HepG2 (cell line): ENCODE results near the gene CSRP3. TPM values are rescaled to one million over a fixed set of nuclear protein-coding genes. Genes with fewer than 3 reads are reported as not detected.

ENCODE experiments used
- ATAC-seq: fragments of 200-7000 bp; cut with Tn5 transposase; 3 replicates; pipeline ENCODE4 v1.9.1; 2020; ENCODE audit warnings: mild to moderate bottlenecking, moderate library complexity
- BruUV-seq: library from RNA; stranded (reverse); fragments of 400-500 nt; replicated peaks from 2 replicates; lab custom pipeline; 2021; lab: Mats Ljungman, UMichigan
- CTCF ChIA-PET: fragments of 300-600 bp; formaldehyde crosslinking; extraction: SDS; loops from one replicate; lab custom pipeline; 2021; ENCODE audit warnings: low total read pairs, inconsistent platforms, low intra/inter-chr PET ratio; lab: Yijun Ruan, JAX
- POLR2A ChIA-PET: fragments of 350-600 bp; sonication (Branson Sonifier 250); formaldehyde crosslinking; loops from one replicate; lab custom pipeline; 2020; ENCODE audit warnings: antibody characterized with exemption, inconsistent platforms; lab: Yijun Ruan, JAX
- DNase-seq: peaks from one replicate; pipeline ENCODE4 v3.0.0-alpha.2; 2015; ENCODE audit warnings: low spot score
- FAIRE-seq: peaks from 3 replicates; lab custom pipeline; 2011; peaks lifted over from hg19 to GRCh38; lab: Jason Lieb, UNC
- H2AFZ ChIP-seq: one replicate; pipeline ENCODE4 v1.6.1; 2011; ENCODE audit warnings: low read length, inconsistent platforms
- H3K27ac ChIP-seq: fragments of 300-600 bp; 3 replicates; pipeline ENCODE4 v1.8.0; 2011; ENCODE audit warnings: mixed run types, mild to moderate bottlenecking, mixed read lengths, low read length, inconsistent platforms; ENCODE audit not compliant: insufficient read depth; ENCODE audit errors: extremely low read length
- H3K27me3 ChIP-seq, 2 experiments: fragments of 200-600 bp in 1 of 2; 2 replicates in 1 of 2; 3 replicates in 1 of 2; pipeline versions ENCODE4 v1.6.0 to v1.8.0; 2011; ENCODE audit warnings: low read length in 2 of 2, mild to moderate bottlenecking in 2 of 2, moderate library complexity in 2 of 2, inconsistent platforms in 1 of 2; ENCODE audit not compliant: insufficient read depth in 2 of 2, control insufficient read depth in 1 of 2
- H3K36me3 ChIP-seq, 2 experiments: fragments of 200-600 bp in 1 of 2; replicated peaks in 1 of 2; 2 replicates in 1 of 2; 3 replicates in 1 of 2; pipeline versions ENCODE4 v1.5.1 to v1.8.0; 2011; ENCODE audit warnings: low read length in 2 of 2, inconsistent platforms in 1 of 2; ENCODE audit not compliant: insufficient read depth in 2 of 2, control insufficient read depth in 1 of 2
- H3K4me1 ChIP-seq: 2 replicates; pipeline ENCODE4 v1.5.1; 2012; ENCODE audit warnings: low read length, inconsistent platforms; ENCODE audit not compliant: insufficient read depth
- H3K4me2 ChIP-seq: 2 replicates; pipeline ENCODE4 v1.6.0; 2011; ENCODE audit warnings: low read depth, low read length, inconsistent platforms
- H3K4me3 ChIP-seq, 3 experiments: fragments of 200-600 bp in 1 of 3; sonication (generic), shearing (Covaris generic) in 1 of 3; replicated peaks in 1 of 3; 2 replicates each; pipeline ENCODE4 v1.5.1; 2011 to 2016; ENCODE audit warnings: low read length in 3 of 3, inconsistent platforms in 2 of 3, low read depth in 2 of 3, mild to moderate bottlenecking in 2 of 3, control low read depth in 1 of 3, mixed read lengths in 1 of 3; ENCODE audit not compliant: insufficient read depth in 1 of 3
- H3K79me2 ChIP-seq: one replicate; pipeline ENCODE4 v1.6.1; 2011; ENCODE audit warnings: low read length, inconsistent platforms; ENCODE audit not compliant: insufficient read depth
- H3K9ac ChIP-seq: 2 replicates; pipeline ENCODE4 v1.6.0; 2011; ENCODE audit warnings: mild to moderate bottlenecking, low read depth, low read length, inconsistent platforms; ENCODE audit not compliant: insufficient read depth
- H3K9me3 ChIP-seq: 2 replicates; pipeline ENCODE4 v1.5.1; 2012; ENCODE audit warnings: mild to moderate bottlenecking, low read length
- H4K20me1 ChIP-seq: 2 replicates; pipeline ENCODE4 v1.6.0; 2011; ENCODE audit warnings: inconsistent platforms, mild to moderate bottlenecking, low read length, moderate library complexity; ENCODE audit not compliant: insufficient read depth
- CHD4 ChIP-seq: fragments of 200-600 bp; sonication (generic); IDR thresholded peaks from 2 replicates; pipeline ENCODE4 v1.7.0; 2017; ENCODE audit warnings: mild to moderate bottlenecking, low read length, borderline replicate concordance
- ELF1 ChIP-seq: sonication (generic); formaldehyde crosslinking; IDR thresholded peaks from 2 replicates; pipeline ENCODE4 v1.4.0; 2020; ENCODE audit warnings: missing genetic modification reagents
- FOXK1 ChIP-seq: sonication (generic); formaldehyde crosslinking; IDR thresholded peaks from 2 replicates; pipeline ENCODE4 v1.4.0; 2020; ENCODE audit warnings: low read depth, missing genetic modification reagents, borderline replicate concordance
- GTF2F1 ChIP-seq: fragments of 150-350 bp; IDR thresholded peaks from 2 replicates; pipeline ENCODE4 v1.6.1; 2014; ENCODE audit warnings: low read length
- HNRNPLL ChIP-seq: fragments of 200-400 bp; formaldehyde crosslinking; IDR thresholded peaks from 2 replicates; pipeline ENCODE4 v1.6.1; 2017; ENCODE audit warnings: mild to moderate bottlenecking, low read depth, low read length; ENCODE audit not compliant: poor library complexity, severe bottlenecking
- IRX3 ChIP-seq: sonication (generic); formaldehyde crosslinking; IDR thresholded peaks from 2 replicates; pipeline ENCODE4 v1.8.1; 2023; ENCODE audit warnings: mild to moderate bottlenecking, low read depth, missing genetic modification reagents, borderline replicate concordance
- LCORL ChIP-seq, 2 experiments: fragments of 450-650 bp in 1 of 2; sonication (generic) in 1 of 2; formaldehyde crosslinking in 1 of 2; IDR thresholded peaks; 2 replicates each; pipeline versions ENCODE4 v1.5.0 to v1.6.1; 2017 to 2020; ENCODE audit warnings: antibody characterized with exemption in 1 of 2, missing genetic modification reagents in 1 of 2
- MATR3 ChIP-seq: sonication (generic); formaldehyde crosslinking; IDR thresholded peaks from 2 replicates; pipeline ENCODE4 v1.4.0; 2020; ENCODE audit warnings: missing genetic modification reagents
- MED8 ChIP-seq: sonication (generic); formaldehyde crosslinking; IDR thresholded peaks from 2 replicates; pipeline ENCODE4 v1.8.1; 2023; ENCODE audit warnings: mild to moderate bottlenecking, missing genetic modification reagents; ENCODE audit not compliant: insufficient replicate concordance
- MXD4 ChIP-seq: IDR thresholded peaks from 2 replicates; pipeline ENCODE4 v1.6.1; 2016; ENCODE audit warnings: mild to moderate bottlenecking, missing biosample characterization, missing genetic modification reagents
- RFX1 ChIP-seq: fragments of 450-650 bp; IDR thresholded peaks from 2 replicates; pipeline ENCODE4 v1.6.1; 2017
- SOX6 ChIP-seq, 2 experiments: fragments of 450-650 bp in 1 of 2; sonication (generic) in 1 of 2; formaldehyde crosslinking in 1 of 2; IDR thresholded peaks; 2 replicates each; pipeline versions ENCODE4 v1.4.0 to v1.6.1; 2017 to 2020; ENCODE audit warnings: antibody characterized with exemption in 1 of 2, mild to moderate bottlenecking in 1 of 2, missing genetic modification reagents in 1 of 2
- WIZ ChIP-seq: sonication (generic); formaldehyde crosslinking; IDR thresholded peaks from 2 replicates; pipeline ENCODE4 v1.5.1; 2020; ENCODE audit warnings: mild to moderate bottlenecking, missing genetic modification reagents
- ZFP82 ChIP-seq: sonication (generic); formaldehyde crosslinking; IDR thresholded peaks from 2 replicates; pipeline ENCODE4 v1.5.1; 2020; ENCODE audit warnings: mild to moderate bottlenecking, missing genetic modification reagents, borderline replicate concordance
- ZNF10 ChIP-seq: sonication (generic); formaldehyde crosslinking; IDR thresholded peaks from 2 replicates; pipeline ENCODE4 v1.4.0; 2020; ENCODE audit warnings: mild to moderate bottlenecking, low read depth, missing genetic modification reagents, borderline replicate concordance
- ZNF350 ChIP-seq: sonication (generic); formaldehyde crosslinking; IDR thresholded peaks from 2 replicates; pipeline ENCODE4 v1.4.0; 2020; ENCODE audit warnings: mild to moderate bottlenecking, low read depth, missing genetic modification reagents, borderline replicate concordance
- ZNF724P ChIP-seq: sonication (generic); formaldehyde crosslinking; IDR thresholded peaks from 2 replicates; pipeline ENCODE4 v1.8.0; 2022; ENCODE audit warnings: missing genetic modification reagents, borderline replicate concordance
- WGBS: methylation state at CpG from one replicate; pipeline ENCODE4 v1.1.6; 2017; ENCODE audit warnings: low lambda C conversion rate; 5-methylcytosine and 5-hydroxymethylcytosine counted together
- in situ Hi-C: cut with HindIII; loops from 2 replicates; pipeline ENCODE4 v1.10.0; 2017; ENCODE audit warnings: low pct_unique_long_range_greater_than_20kb; ENCODE audit not compliant: extremely low pct_ligation_motif_present
- intact Hi-C: fragments of 100-400 bp; cut with micrococcal nuclease; formaldehyde crosslinking; loops from one replicate; pipeline ENCODE4 v1.10.0; 2022; ENCODE audit not compliant: unreplicated experiment
- polyA plus RNA-seq, 8 experiments: library from polyadenylated mRNA; depleted of rRNA in 3 of 8; stranded (reverse) in 7 of 8; unstranded in 1 of 8; fragments of >200 nt; fragmentation: Illumina TruSeq in 4 of 8; extraction: Trizol in 4 of 8; gene quantifications; 2 replicates each; pipeline versions ENCODE4 v1.2.1 to v1.2.3, GENCODE V29; 2011 to 2016; ENCODE audit warnings: low read depth in 4 of 8, missing spikeins in 1 of 8, mixed read lengths in 1 of 8; ENCODE audit not compliant: insufficient read depth in 1 of 8
- total RNA-seq, 5 experiments: library from RNA; depleted of rRNA; stranded (reverse); fragments of >200 nt; fragmentation: Illumina TruSeq; extraction: Trizol; gene quantifications; 2 replicates each; pipeline ENCODE4 v1.2.3, GENCODE V29; 2016; ENCODE audit warnings: low read depth in 1 of 5
- TF ChIP-seq, protein P1 (sequence below): sonication (generic); formaldehyde crosslinking; conservative IDR thresholded peaks from 2 replicates; pipeline ENCODE4 v1.4.0; 2020; ENCODE audit warnings: missing genetic modification reagents
- TF ChIP-seq, protein P2 (sequence below): sonication (generic); IDR thresholded peaks from 2 replicates; pipeline ENCODE4 v1.6.1; 2016; ENCODE audit warnings: low read depth, borderline replicate concordance

Gene CSRP3
- total and polyA plus RNA-seq, 2 of the 13 experiments (the other 11 are each of a cell fraction or from before 2014, with no cell fraction given) = not detected

DNA sequence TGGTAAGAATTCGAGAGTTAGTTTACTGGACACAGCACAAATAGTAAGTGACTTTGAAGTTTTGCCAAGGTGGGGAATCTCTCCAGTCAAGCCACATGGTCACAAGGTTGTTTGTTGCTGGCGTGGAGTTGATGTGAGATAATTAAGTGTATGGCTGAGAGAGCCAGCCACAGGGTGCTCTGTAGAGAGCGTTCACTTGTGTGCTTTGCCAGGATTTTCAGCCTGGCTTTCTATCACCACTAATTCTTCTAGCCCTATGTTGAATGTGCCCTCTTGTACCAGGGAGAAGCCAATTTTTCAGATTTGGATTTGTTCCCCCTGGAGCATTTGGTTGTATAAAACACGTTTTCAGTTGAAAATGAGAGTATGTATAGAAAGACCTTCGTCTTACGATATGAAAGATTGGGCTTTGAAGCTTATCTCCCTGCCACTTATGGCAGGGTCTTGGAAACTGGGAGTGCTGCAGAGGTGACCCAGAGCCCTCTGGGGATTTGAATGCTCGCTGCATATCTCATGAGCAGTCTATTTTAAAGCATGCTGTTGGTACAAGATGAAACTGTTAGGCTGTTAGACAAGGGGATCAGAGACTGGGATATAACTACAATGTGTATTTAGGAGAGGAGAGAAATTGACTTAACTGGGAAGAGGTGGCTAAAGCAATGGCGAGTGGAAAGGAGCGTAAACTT lies 28.6 kb downstream of the CSRP3 start:
- Histone ChIP-seq H3K36me3 (peaks cover 3 to 13% of the 10 kb centered on the region in 2 experiments; a peak in 4 of 5 replicates), H4K20me1 (no peaks in the 10 kb centered on the region), H3K27me3 (no peaks in the 10 kb centered on the region), H3K4me2 (no peak overlapping the region), H3K79me2 (no peaks in the 10 kb centered on the region), H3K9ac (no peak overlapping the region), H3K4me3 (no peak overlapping the region), H3K27ac (no peak overlapping the region), H3K9me3 (no peaks in the 10 kb centered on the region), H2AFZ (no peak overlapping the region), H3K4me1 (no peaks in the 10 kb centered on the region)
- BruUV-seq = no TSS peak
- POLR2A ChIA-PET = no interaction called here
- ATAC-seq = no peak
- CTCF ChIA-PET = no interaction called here
- no peak for FAIRE-seq
- intact Hi-C loops (no loop called here), in situ Hi-C loops (no loop called here)
- no peak for DNase-seq
- 99% methylated on average over 9 of the region's 9 CpGs for WGBS
- TF ChIP-seq LCORL (IDR thresholded peaks at IDR 0.05) (no peak), LCORL (CRISPR knock-in tag; IDR thresholded peaks at IDR 0.05) (no peak), ZNF10 (no peak), RFX1 (no peak), MXD4 (no peak), ZFP82 (no peak), ZNF350 (CRISPR knock-in tag) (no peak), HNRNPLL (no peak), IRX3 (no peak), SOX6 (IDR thresholded peaks at IDR 0.05) (no peak), SOX6 (CRISPR knock-in tag; IDR thresholded peaks at IDR 0.05) (no peak), FOXK1 (CRISPR knock-in tag) (no peak), ELF1 (CRISPR knock-in tag) (no peak), MED8 (CRISPR knock-in tag) (no peak), WIZ (CRISPR knock-in tag) (no peak), ZNF724P (CRISPR knock-in tag) (no peak), CHD4 (no peak), MATR3 (CRISPR knock-in tag) (no peak), GTF2F1 (no peak)
- TF ChIP-seq, protein P1, sequence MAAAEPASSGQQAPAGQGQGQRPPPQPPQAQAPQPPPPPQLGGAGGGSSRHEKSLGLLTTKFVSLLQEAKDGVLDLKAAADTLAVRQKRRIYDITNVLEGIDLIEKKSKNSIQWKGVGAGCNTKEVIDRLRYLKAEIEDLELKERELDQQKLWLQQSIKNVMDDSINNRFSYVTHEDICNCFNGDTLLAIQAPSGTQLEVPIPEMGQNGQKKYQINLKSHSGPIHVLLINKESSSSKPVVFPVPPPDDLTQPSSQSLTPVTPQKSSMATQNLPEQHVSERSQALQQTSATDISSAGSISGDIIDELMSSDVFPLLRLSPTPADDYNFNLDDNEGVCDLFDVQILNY = no peak
- TF ChIP-seq, protein P2, sequence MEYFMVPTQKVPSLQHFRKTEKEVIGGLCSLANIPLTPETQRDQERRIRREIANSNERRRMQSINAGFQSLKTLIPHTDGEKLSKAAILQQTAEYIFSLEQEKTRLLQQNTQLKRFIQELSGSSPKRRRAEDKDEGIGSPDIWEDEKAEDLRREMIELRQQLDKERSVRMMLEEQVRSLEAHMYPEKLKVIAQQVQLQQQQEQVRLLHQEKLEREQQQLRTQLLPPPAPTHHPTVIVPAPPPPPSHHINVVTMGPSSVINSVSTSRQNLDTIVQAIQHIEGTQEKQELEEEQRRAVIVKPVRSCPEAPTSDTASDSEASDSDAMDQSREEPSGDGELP = no peak
